ENCODE data around the gene ATG9A. TPM values are rescaled to one million over a fixed set of nuclear protein-coding genes. Genes with fewer than 3 reads are reported as not detected.
"Not testable (repeated sequence)": the region's sequence is repeated elsewhere in the genome, so short reads cannot be mapped to it uniquely, and the experiment has no call there.

Gene ATG9A
- total RNA-seq, 1 donor, result 38.4 TPM

- no peak for DNase-seq (ENCODE audit: low read depth)
- no peak overlapping the region for H3K4me3 ChIP-seq (ENCODE audit: low read depth, low read length)
- no peak for TF ChIP-seq CTCF (IDR thresholded peaks at IDR 0.05; ENCODE audit: insufficient read depth, low read depth, low read length)
Observed at GRCh38 chr2:219266232-219266631, 36.8 kb upstream of the ATG9A start.

GRCh38 chr2:219261024-219261855 lies 31.8 kb upstream of the ATG9A start:
- no peak for DNase-seq (ENCODE audit: low read depth)
- H3K4me3 ChIP-seq (ENCODE audit: low read depth, low read length), result no peak overlapping the region
- TF ChIP-seq CTCF (IDR thresholded peaks at IDR 0.05; ENCODE audit: insufficient read depth, low read depth, low read length), result no peak

GRCh38 chr2:219258942-219259341 lies 29.5 kb upstream of the ATG9A start:
- not testable (repeated sequence) for DNase-seq (ENCODE audit: low read depth); H3K4me3 ChIP-seq (ENCODE audit: low read depth, low read length)

GRCh38 chr2:219254590-219255201 lies 25.3 kb upstream of the ATG9A start:
- no peak for DNase-seq (ENCODE audit: low read depth)
- no peak for TF ChIP-seq CTCF (IDR thresholded peaks at IDR 0.05; ENCODE audit: insufficient read depth, low read depth, low read length)
- H3K4me3 ChIP-seq (ENCODE audit: low read depth, low read length), result peak overlapping the region; percentile 57

GRCh38 chr2:219253753-219254589 lies 24.5 kb upstream of the ATG9A start, which contains the start of gene TUBA4A:
Gene TUBA4A, minus strand, starts transcription at chr2:219253918. Its CDS starts 60 bp downstream, at chr2:219253858.
- DNase-seq (ENCODE audit: low read depth), result no peak
- no peak for TF ChIP-seq CTCF (IDR thresholded peaks at IDR 0.05; ENCODE audit: insufficient read depth, low read depth, low read length)
- H3K4me3 ChIP-seq (ENCODE audit: low read depth, low read length), result peak within 1 kb of the TSS; percentile 57

GRCh38 chr2:219252900-219253752 lies 23.7 kb upstream of the ATG9A start, which contains the start of gene TUBA4B:
Gene TUBA4B, plus strand, starts transcription at chr2:219253243. Its CDS starts 165 bp downstream, at chr2:219253408.
- DNase-seq (ENCODE audit: low read depth), result no peak
- TF ChIP-seq CTCF (IDR thresholded peaks at IDR 0.05; ENCODE audit: insufficient read depth, low read depth, low read length), result no peak
- peak within 1 kb of the TSS; percentile 57 for H3K4me3 ChIP-seq (ENCODE audit: low read depth, low read length)

Measured in fibroblast of villous mesenchyme (primary cell).